NCI-H1092 (cell line): ENCODE results near the gene EMP1.

ENCODE experiments used
- DNase-seq: peaks from one replicate; lab custom pipeline; 2025; lab: John Stamatoyannopoulos, UW

The EMP1 gene

DNA sequence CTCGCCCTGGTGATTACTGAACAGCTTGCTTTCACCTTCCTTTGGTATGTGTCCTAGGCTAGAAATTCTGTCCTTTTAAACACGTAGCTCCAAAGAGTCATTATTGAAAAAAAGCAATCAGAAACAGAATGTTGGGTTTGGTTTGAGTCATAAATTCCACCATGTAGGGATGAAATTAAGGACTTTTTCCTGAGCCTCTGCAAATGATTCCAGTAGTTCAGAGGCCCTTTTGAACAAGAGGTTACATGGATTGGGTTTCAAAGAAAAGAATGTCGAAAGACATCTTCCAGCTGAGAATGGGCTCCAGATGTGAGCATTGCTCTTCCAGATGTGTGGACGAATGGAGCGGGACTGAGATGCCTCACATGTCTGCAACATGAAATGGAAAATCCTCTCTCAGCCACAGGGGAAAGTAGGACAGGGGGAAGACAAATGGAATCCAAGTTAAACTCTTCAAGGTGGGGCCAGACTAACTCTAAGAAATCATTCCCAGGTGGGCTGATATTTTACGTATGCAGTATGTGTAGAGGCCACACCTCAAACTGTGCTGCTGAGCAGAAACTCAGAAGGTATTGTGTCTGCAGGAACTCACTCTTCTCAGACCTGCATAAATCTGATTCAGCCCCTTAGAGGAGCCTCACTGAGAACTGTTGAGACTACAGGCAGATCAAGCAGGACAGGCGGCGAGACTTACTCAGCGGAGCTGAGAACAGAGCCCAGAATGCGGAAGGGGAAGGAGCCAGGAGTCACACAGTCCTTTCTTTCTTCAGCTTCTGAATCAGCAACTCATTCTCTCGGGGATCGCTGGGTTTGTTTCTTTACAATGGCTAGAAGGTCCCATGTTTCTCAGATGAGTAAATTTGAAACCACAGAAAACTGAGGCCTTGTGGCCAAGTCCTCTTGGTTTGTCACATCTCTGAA, 23.3 kb upstream of the EMP1 start:
- no peak for DNase-seq

DNA sequence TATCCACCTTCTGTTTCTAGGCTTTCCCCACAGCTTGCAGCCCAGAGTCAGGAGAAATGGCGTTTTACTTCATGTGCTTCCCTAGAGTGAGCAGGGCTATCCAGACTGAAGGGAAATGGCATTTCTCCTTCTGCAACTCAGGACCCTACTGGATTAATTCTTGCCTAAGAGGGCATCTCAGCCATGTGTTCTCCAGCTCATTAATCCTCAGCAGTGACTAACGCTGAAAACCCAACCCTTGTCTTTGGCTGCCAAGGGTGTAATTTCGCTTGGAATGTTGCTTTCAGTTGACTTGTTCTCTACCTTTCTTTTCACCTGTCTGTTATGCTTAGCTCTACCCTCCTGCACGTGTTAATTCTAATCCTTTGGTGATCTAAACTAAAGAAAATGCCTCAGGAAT, 21.0 kb upstream of the EMP1 start:
- no peak for DNase-seq

GRCh38 chr12:13176256-13176655, 20.3 kb upstream of the EMP1 start:
- DNase-seq = no peak

- no peak for DNase-seq
Measured at GRCh38 chr12:13177373-13177772, 19.2 kb upstream of the EMP1 start.

- no peak for DNase-seq
Measured at GRCh38 chr12:13177906-13178305, 18.6 kb upstream of the EMP1 start.

GRCh38 chr12:13178568-13179210, 17.8 kb upstream of the EMP1 start:
- DNase-seq = no peak

GRCh38 chr12:13179211-13180074, 17.1 kb upstream of the EMP1 start:
- DNase-seq = no peak

GRCh38 chr12:13181375-13182070, 15.0 kb upstream of the EMP1 start:
- no peak for DNase-seq

- DNase-seq = no peak
Measured at GRCh38 chr12:13182881-13183280, 13.6 kb upstream of the EMP1 start.

DNA sequence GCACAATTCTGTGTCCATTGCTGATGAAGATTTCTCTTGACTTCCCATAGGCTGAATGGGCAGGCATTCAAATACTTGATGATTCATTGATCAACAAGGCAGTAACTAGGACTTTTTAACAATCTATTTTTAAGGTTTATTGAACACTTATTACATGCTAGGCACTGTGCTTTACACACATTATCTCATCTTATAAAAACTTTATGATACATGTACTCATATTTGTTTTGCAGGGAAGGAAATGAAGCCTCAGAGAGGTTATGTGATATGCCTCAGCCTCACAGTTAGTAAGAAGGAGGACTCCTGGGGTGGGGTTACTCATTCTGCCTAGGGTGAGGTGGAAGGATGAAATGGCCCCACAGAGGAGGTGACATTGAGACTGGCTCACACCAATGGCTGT, 12.9 kb upstream of the EMP1 start:
- DNase-seq = no peak

- no peak for DNase-seq
Measured at GRCh38 chr12:13186302-13186701, 10.2 kb upstream of the EMP1 start.

DNA sequence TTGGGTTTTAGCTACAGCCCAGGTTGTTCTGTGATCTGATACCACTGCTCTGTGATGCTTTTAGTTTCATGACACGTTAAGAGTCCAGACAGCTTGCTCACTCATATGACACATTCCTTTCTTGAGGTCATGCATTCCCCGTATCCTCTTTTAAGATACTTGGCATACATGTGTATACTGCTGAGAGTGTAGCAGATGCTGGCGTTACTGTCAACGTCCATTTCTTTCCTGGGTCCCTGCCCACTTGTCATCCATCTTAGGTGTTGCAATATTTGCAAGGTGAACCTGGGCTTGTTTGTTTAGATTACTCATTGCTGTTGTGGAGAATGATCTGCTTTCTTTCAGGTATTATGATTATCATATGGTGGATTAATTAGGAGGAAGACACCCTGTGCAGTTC, 9.1 kb upstream of the EMP1 start:
- no peak for DNase-seq

DNA sequence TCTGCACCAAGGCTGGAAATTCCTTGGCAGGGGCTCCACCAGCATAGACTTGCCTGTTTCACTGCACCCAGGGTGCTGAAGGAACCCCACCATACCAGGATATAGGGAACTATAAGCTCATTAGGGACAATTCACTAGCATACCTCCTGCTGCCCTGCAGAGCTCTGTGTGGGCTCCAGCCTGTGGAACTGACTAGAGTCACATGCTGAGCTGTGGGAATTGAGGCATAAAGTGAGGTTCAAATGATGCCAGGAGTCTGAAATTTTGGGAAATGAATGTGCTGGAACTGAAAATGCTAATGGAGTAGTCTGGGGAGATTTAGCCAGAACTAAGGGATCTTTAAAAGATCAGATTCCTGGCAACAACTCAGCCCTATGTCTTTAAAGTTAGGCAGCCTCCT, 7.3 kb upstream of the EMP1 start:
- no peak for DNase-seq

DNA sequence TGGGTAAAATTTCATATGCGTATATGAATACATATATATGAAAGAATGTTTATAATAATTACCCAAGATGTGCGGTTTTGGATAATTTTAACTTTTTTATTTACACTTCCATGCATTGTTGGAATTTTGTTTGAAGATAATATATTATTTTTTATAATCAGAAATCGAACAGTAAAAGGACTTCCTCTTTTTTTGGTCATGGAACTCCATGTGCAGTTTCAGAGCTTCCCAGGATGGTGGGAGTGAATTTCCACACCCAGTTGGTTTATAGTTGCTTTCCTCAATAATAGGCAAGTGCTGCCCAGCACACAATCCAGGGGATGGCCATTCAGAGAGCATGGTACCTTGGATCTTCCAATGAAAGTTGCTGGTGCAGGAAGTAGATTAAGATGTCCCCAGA, 6.3 kb upstream of the EMP1 start:
- DNase-seq = no peak

- no peak for DNase-seq
Measured at GRCh38 chr12:13192719-13193118, 3.8 kb upstream of the EMP1 start.

DNA sequence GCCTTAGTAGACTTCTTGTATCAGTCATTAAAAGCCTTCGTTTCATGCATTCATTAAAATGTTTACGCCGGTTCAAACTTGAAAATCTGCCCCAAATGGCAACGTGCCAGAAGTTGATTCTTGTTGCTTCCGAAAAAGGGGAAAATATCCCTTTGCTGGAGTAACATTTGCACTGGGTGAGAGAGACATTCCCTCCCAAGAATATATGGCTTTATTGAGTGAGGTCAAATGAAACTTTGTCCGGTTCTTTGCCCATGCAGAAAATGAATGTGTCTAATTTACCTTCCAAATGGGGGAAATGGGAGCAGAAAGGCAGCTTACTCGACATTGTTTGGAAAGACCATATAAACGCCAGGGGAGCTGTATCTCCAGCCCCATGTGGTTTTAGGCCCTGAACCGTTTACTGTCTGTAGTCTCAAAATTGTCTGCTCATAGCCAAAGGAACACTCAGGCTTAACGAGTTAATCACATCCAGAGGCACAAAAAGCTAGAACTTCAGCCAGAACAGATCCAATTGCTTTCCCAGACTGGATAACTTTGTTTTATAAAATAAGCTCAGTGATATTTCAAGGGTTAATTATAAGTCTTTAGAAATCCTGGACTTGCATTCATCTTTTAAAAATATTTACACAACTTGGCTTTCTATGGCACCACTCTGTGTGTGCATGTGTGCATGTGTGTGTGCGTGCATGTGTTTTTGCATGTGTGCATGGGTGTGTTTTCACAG, 2.9 kb upstream of the EMP1 start:
- no peak for DNase-seq

- DNase-seq = no peak
Measured at GRCh38 chr12:13194401-13195110, 2.0 kb upstream of the EMP1 start.

DNA sequence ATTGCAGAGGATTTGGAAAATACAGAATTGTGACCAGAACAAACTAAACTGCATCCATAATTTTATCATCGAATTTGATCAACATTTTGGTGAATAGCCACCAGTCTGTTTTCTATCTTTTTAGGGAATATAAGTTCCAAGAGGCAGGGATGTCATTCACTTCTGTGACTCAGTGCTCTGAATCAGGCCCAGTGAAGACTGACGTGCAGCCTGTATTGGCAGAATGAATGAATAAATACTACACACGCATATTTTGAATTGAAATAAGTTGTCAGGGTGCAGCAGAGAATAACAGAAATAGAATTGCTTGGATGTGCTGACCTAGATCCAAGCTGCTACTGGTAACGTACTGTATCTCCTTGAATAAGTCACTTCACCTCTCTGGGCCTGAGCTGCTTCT, 1.3 kb upstream of the EMP1 start:
- DNase-seq = no peak

DNA sequence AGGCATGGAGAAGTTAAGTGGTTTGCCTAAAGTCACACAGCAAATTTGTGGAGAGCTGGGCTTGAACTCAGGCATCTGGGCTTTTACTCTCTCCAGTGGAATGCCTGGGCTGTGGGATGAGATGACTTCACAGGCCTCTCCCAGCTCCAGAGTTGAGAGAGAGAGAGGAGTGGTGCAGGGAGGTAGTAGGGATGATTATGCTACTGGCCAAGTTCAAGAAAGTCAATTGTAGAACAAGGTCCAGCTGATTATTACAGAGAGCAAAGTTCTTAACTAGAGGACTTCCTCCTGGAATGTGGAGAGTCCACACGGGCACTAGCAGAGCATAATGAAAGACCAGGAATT, 769 bp upstream of the EMP1 start:
- no peak for DNase-seq

DNA sequence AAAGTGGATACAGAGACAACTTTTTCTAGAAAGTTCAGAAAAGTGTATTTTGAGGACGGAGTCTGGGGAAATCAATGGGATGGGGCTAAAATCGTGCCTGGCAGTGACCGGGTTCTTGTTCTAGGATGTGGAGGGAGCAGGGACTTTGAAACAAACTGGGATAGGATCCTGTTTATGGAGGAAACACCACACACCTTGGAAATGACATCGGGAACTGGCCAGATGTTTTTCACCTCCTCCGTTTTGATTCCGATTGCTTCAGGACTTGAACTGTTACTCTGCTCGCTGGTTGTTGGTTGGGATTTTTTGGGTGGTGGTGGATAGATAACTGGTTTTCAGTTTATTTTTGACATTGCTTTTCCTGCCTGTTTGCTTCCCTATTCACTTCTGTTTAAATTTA, 506 bp downstream of the EMP1 start:
- DNase-seq = no peak
